ENCODE measurements around the gene OVCH1.
"Not testable (repeated sequence)": the region's sequence is repeated elsewhere in the genome, so short reads cannot be mapped to it uniquely, and the experiment has no call there.

The OVCH1 gene

DNA sequence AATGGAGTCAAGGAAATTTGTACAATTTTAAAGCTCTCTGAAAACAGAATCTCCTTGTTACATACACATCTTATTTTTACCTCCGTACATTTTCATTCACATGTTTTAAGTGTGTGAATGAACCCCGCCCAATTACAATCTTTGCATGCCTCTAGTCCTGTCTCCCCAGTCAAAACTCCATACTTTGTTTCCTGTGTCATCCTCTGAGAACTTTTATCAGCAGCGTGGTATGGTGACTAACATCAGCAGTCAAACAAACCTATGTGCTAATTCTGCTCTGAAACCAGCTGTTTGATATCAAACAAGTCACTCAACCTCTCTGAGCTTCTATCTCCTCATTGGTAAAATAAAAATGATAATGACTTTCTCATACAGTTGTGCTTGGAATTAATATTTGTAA lies 100.7 kb downstream of the OVCH1 start:
- no peak for DNase-seq

DNA sequence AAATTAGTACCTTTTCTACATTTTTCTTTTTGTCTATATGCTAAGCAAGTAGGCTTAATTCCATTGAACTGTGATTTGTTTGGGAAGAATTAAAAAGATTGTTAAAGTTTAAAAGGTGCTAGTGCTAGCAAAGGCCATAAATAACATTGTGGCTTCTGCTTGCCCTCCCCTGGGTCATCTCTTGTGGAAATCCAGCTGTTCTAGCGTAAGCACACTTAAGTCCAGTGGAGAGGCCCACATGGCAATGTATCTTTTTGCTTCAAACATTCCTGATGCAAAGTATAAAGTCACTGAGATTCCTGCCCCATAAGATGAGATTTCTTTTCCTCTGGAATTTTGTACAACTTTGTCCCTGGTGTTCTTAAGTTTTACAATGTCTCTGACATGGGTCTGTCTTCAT lies 102.1 kb downstream of the OVCH1 start:
- no peak for DNase-seq

GRCh38 chr12:29390419-29390818 lies 107.1 kb downstream of the OVCH1 start:
- peak; percentile 70 for DNase-seq

DNA sequence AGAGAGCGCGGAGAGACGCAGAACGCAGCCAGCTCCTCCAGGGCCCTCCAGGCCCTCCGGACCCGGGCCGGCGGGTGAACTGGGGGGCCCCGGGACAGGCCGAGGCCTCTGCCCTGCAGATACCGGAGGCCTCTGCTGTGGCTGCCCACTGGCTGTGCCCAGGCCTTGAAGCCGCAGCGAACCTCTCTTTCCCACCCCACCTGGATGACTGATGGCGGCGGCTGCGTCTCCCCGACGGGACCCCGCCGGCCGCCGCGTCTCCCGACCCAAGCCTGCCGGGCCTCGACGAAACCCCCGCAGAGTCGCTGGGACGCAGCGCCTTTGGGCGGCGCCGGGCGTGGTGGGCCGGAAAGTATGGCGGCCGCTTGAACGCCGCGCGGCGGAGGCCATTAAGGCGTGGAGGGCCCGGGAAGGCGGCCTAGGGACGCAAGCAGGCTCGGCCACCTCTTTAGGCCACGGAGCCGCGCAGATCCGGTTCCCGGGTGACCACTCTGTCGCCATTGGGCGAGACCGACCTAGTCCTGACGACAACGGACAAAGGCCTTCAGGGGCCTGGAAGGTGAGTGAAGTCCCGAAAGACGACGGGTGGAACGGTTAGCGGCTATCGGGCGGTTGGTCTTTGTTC lies 108.1 kb downstream of the OVCH1 start:
- peak; percentile 15 for DNase-seq

- DNase-seq = not testable (repeated sequence)
These were observed 111.3 kb downstream of the OVCH1 start for GRCh38 chr12:29386084-29386680.

DNA sequence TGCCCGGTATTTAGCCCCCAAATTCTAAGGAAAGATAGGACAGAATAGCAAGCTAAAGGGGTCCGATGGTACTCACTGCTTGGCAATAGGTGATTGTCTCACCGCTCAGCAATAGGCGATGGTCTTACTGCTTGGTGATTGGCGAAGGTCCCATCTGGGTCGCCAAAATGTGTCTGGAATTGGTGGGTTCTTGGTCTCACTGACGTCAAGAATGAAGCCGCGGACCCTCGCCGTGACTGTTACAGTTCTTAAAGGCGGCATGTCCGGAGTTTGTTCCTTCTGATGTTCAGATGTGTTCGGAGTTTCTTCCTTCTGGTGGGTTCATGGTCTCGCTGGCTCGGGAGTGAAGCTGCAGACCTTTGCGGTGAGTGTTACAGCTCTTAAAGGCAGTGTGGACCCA lies 112.3 kb downstream of the OVCH1 start:
- DNase-seq = not testable (repeated sequence)

GRCh38 chr12:29382251-29382650 lies 115.2 kb downstream of the OVCH1 start:
- no peak for DNase-seq

- DNase-seq = peak; percentile 99
These were observed 116.7 kb downstream of the OVCH1 start, which contains the start of gene ERGIC2 for GRCh38 chr12:29380536-29381523. ERGIC2 (minus strand) TSS chr12:29381172; CDS start chr12:29371633, 9,539 bp downstream.
